T47D (cell line): ENCODE data around the gene MED27.
A peak's percentile ranks its signal among the peaks of the same experiment; 100 is the strongest.

ENCODE experiments used
- DNase-seq, 2 experiments: peaks; one replicate each; pipeline versions ENCODE4 v3.0.0 to v3.0.0-alpha.2; 2011 to 2012; ENCODE audit warnings: low read depth in 1 of 2, low spot score in 1 of 2
- JUND ChIP-seq: IDR thresholded peaks from 2 replicates; pipeline ENCODE4 v1.6.1; 2012; ENCODE audit warnings: low read depth
- in situ Hi-C: cut with HindIII; loops from 2 replicates; pipeline ENCODE4 v1.10.0; 2016; ENCODE audit warnings: low sequenced_read_pairs, low pct_unique_long_range_greater_than_20kb

Gene MED27

DNA sequence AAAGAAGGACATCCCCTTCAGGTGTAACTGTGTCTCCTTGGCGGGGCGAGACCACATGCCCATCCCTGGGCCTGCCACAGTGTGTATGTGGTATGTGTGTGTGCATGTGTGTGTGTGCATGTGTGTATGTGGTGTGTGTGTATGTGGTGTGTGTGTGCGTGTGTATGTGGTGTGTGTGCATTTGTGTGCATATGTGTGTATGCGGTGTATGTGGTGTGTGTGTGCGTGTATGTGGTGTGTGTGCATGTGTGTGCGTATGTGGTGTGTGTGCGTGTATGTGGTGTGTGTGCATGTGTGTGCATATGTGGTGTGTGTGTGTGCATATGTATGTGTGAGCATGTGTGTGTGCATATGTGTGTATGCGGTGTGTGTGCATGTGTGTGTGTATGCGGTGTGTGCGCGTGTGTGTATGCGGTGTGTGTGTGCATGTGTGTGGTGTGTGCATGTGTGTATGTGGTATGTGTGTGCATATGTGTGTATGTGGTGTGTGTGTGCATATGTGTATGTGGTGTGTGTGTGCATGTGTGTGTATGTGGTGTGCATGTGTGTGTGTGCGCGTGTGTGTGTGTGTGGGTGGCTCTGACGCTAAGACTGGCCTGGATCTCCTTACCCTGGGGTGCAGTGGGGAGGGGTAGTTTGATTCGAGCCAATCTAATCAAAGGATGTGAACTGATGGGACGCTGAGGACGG, 231.9 kb downstream of the MED27 start:
- in situ Hi-C loops = no loop called here
- TF ChIP-seq JUND = no peak
- DNase-seq = no peak

DNA sequence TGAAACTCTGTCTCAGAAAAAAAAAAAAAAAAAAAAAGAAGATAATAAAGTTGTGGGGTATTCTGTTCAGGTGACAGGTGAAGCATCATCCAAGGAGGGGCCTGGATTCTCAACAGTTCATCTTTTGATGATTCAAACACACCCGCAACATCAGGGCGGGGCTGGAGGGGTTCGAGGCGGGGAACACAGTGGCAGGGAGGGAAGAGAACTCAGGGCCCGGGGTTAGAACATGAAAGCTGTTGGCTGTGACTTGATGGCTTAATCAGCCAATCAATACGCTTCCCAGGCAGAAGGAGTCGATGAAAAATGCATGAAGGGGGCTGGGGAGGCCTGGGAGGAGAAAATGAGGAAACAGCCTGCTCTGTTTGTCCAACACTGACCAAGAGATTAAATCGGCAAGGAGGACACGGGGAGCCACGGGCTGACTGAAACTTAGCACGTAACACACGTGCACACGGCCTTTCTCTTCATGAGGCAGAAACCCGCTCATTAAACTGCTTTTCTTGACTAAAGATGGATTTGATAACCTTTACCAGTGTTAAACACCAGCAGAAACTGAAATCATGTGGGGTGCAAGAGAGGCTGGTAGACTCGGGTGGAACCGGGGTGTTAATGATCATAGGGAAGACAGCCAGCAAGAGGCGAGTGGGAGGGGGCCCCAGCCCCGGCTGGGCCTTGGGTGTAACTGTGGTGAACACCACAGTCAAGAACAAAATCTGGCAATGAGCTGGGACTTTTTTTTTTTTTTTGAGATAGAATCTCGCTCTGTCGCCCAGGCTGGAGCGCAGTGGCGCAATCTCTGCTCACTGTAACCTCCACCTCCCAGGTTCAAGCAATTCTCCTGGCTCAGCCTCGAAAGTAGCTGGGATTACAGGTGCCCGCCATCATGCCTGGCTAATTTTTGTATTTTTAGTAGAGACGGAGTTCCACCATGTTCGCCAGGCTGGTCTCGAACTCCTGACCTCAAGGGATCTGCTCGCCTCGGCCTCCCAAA, 234.1 kb downstream of the MED27 start:
- in situ Hi-C loops = no loop called here
- no peak; the same call in 1 of the 2 replicates for TF ChIP-seq JUND
- peak; percentile 70 to 71 for DNase-seq

DNA sequence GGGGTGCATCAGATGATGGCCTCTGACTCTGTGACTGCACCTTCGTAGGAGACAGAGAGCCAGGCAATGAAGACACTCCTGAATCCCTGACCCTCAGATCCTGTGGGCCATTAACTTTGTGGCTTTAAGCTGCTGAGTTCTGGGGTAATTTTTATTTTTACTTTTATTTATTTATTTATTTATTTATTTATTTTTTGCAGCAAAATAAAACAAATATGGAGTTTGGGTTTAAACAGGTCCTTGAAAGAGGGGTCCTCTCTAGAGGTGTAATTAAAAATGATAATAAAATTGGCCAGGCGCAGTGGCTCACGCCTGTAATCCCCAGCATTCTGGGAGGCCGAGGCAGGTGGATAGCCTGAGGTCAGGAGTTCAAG, 234.9 kb downstream of the MED27 start:
- in situ Hi-C loops = no loop called here
- DNase-seq = no peak

DNA sequence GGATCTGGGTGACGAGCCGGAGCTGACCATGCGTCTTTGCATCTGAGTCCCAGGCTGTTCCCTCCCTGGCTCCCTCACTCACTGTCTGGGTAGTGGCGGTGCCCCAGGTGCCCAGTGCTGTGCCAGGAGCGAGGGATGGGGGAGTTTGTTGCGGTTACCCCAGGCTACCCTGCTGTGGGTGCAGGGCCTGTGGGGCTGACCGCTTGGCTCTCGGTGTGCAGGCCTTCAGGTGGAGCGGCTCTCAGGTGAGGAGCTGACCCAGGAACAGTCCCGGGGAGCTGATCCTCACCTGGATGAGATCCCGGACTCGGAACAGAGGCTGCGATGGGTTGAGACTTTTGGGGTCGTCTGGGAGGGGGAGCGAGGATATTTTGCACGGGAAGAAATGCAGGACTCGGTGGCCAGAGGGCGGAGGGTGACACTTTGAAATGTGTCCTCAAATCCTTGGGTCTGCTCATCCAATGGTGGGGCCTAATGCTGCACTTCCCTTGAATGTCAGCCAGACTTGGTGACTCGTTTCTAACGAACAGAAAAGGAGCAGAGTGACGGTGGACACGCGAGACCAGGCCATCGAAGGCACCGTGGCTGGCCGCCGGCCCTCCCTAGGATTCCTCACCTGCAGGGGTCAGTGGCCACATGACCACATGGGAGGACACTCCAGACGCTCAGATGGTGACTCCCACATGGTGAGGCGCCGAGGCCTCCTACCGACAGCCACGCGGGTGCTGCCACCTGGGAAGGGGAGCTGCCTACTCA, 235.5 kb downstream of the MED27 start:
- TF ChIP-seq JUND = no peak
- DNase-seq = no peak
- in situ Hi-C loops = no loop called here

More for the DNA sequence above, 234.9 kb downstream of the MED27 start:
- TF ChIP-seq JUND = no peak

DNA sequence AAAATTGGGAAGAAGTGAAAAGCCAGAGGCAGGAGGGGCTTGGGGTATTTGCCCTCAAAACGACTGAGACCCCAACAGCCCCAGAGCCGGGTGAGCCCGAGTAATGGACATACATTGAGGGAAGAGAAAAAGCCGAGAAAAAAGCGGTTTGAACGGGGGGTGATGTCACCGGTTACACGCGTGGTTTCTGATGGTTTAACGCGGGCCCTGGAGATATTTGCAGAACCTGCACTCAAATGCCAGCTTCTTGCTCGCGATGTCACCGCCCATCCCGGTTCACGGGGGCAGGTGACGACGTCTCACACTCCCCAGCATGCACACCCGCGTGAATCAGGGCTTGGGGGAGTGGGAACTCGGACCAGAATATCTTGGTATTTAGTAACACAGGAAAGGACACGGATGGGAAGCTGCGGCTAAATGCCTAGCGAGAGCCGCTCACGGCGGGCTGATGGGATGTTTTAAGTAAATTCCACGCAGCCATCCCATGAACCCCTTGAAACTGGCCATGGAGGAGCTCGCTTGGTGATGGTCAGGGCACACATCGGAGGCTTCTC, 237.8 kb downstream of the MED27 start:
- in situ Hi-C loops = no loop called here
- TF ChIP-seq JUND = no peak
- peak; percentile 30 to 57 for DNase-seq

DNA sequence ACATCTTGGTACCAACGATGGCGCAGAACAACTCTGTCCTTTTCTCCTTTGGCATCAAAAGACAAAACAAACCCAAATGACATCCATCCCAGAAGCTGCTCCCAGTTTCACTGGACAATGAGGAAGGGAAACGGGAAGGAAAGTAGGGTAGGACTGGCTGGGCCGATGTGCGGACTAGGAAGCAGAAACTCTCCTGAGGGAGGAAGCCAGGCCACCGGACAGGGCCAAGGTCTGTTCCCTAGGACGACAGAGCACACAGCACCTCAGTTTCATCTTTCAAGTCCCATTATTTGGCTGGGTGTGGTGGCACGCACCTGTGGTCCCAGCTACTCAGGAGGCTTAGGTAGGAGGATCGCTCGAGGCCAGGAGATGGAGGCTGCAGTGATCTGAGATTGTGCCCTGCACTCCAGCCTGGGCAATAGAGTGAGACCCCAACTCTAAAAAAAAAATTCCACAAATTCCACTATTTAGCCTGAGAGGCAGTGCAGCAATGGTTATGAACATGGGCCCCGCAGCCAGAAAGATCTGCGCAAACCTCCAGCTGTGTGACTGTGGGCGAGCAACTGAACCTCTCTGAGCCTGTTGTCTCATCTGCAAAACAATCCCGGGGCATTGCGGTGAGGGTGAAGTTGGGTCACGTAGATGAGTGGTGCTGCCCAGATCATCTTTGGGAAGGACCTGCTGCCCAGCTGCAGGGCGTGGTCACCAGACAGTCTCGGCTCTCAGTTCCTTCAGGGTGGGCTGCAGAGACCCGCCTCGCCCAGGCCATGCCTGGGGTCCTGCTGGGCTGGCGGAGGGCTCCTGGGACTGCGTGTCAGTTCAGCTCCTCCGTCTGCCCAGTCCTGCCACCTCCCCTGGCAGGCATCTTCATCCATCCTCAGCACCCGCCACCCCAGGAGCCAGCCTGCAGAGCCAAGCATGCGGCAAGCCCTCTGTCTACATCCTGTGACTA, 238.6 kb downstream of the MED27 start:
- TF ChIP-seq JUND = no peak
- DNase-seq = no peak
- in situ Hi-C loops = no loop called here

DNA sequence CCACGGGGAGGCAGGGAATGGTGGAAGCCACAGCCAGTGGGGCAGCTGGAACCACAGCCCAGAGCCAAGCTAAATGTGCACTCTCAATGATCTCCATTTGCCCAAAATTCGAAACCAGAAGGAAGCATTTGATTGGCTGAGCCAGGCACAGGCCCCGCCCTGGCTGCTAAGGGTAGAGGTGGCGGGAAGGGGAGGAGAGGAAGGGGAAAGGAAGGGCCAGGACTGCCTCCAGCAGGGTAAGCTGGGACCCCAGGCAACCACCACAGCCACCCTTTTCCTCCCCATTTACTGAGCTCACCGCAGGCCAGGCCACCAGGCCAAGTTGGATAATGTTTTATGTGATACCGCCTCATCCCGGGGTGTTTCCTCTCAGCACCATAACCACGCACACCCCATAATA, 239.4 kb downstream of the MED27 start:
- in situ Hi-C loops = no loop called here
- DNase-seq = no peak
- TF ChIP-seq JUND = no peak

DNA sequence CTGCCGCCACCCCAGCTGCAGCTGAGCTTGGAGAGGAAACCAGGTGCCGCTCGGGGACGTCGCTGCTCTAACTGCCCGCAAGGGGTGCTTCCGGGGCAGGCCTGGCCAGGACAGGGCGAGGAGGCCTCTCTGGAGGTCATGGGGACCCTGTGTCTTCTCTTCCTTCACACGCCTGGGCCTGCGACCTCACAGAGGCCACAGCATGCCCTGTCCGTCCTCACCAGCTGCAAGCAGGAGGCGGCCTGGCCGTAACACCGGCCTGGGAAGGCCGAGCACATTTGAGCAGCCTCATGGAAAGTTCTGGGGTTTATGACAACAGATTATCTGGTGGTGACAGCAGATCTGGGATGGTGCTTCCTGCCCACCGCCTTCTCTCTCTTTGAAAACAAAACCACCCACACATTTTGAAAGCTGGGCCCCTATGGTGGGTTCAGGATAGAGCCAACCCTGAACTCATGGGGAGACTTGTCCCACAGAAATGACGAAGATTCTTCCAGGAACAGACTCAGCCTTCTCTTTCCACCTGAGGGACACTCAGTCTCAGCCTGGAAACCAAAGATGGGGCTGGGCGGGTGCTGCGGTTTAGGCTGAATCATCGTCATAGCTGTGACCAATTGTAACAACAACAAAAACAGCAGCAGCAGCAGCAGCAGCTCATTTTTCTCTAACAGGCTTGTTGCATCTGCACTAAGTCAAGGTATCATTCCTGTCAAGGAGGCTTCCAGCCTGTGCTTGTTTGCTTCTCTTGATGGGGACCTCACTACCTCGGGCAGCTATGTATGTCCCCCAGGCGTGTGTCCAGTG, 240.2 kb downstream of the MED27 start:
- no peak for TF ChIP-seq JUND
- in situ Hi-C loops = no loop called here
- DNase-seq = no peak

DNA sequence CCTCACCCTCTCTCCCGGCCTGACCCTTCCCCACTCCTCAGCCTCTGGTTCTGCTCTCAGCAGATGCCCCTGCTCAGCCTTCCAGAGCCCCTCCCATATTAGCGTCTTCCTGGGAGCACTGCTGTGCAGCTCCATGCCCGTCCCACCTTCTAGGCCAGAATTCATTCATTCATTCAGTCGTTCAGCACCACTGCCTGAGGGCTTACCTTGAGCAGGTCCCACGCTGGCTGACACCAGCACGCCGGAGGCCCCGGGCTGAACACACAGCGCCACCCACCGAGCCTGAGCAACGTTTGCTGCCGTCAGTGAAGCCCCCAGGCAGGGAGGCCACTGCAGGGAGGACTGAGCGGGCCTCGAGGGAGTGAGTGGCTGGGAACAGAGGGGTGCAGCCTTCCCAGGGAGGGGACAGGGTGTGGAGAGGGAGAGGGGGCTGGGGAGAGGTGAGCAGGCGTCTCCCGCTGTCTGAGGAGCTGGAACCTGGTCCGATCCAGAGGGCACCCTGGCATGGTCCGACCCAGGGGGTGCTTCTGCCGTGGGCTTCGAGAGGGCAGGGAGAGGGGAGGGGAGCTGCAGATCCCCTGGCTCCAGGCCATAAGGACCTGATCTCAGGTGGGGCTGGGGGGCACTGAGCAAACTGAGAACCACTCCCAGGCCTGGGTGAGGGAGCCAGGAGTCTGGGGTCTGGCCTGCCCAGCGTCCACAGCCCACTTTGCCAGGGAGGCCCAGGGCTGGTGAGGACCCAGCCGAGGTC, 241.0 kb downstream of the MED27 start:
- in situ Hi-C loops = no loop called here
- DNase-seq = no peak

DNA sequence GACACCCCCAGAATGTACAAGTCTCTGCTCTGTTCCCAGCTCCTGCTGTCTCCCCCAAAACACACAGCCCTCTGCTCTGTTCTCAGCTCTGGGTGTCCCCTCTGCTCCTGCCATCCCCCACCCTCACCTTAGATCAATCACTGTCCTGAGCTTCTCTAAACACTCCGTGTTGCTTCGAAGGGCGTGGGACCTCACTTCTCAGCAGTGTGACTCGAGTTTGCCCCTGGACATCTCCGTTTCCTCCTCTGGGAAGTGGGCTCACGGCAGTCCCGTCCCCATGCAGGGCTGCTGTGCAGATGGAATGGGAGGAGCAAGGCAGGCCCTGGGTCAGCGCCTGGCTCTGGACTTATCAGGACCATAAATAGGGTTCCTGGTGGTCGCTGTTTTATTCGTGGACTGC, 241.8 kb downstream of the MED27 start:
- TF ChIP-seq JUND = no peak
- in situ Hi-C loops = no loop called here
- DNase-seq = no peak

More for the DNA sequence above, 241.0 kb downstream of the MED27 start:
- no peak for TF ChIP-seq JUND

DNA sequence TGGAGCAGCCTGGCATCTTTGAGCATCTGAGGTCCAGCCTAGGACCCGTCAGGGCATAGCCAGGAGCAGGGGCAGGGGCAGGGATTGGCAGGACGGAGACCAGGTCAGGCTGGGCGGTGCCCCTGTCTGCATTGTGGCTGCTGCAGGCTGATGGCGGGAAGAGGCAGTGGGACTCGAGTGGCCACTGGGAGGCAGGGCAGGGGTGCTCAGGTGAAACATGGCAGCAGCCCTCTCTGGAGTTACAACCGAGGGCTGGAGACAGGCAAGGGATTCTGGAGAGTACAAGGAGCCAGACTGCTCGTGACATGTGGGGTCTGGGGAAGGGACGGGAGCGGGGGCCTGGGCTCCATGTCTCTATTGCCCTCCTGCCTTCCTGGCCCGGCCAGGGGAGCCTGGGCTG, 242.4 kb downstream of the MED27 start:
- DNase-seq = peak; percentile 58 to 73
- in situ Hi-C loops = no loop called here
- TF ChIP-seq JUND = no peak
